SK-N-MC (cell line): ENCODE data around the gene CD163L1.

Experiments used
- EZH2 ChIP-seq: fragments of 200-600 bp; sonication (generic); IDR thresholded peaks from one replicate; pipeline ENCODE4 v1.6.1; 2017; ENCODE audit warnings: antibody characterized with exemption
- FOXP2 ChIP-seq: optimal IDR thresholded peaks from 2 replicates; pipeline ENCODE3; 2011; ENCODE audit warnings: mild to moderate bottlenecking, moderate library complexity; ENCODE audit not compliant: insufficient read depth; ENCODE audit errors: extremely low read length, control extremely low read depth
- POLR2AphosphoS5 ChIP-seq: IDR thresholded peaks from 2 replicates; pipeline ENCODE4 v1.6.1; 2012; ENCODE audit warnings: mild to moderate bottlenecking, low read depth, low read length, borderline replicate concordance

GRCh38 chr12:7396418-7396817, 47.5 kb downstream of the CD163L1 start:
- TF ChIP-seq POLR2AphosphoS5 (no peak), EZH2 (no peak), FOXP2 (no peak)
